Measurements from ENCODE around the gene CD53. TPM values are rescaled to one million over a fixed set of nuclear protein-coding genes. Genes with fewer than 3 reads are reported as not detected.

Gene CD53
- total and polyA plus RNA-seq, 9 of the 15 experiments (the other 6 are each of a cell fraction or from before 2014, with no cell fraction given) = 63.5 to 220 (median 131) TPM

DNA sequence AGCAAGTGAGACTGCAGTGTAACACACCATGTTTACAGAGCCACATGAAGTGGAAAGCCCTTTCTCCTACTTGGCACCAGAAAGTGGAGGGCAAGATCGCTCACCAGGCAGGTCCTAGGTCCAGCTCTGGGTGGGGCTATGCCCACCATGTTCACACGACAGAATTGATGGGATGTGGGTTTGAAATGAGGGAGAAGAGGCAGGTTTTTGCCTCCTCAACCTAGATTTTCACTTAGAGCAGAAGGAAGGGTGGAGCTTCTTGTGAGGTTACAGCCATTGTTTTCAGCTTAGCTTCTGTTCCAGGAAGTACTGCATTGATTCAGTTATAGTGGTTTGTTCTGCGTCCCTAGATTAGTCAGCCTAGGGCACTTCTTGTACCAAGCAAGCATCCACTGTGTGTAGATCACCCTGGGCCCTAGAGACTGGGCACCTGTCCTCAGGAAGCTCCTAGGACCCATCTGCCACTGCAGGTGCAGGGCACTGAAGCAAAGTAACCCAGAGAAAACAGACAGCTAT, 2.3 kb downstream of the CD53 start (continued):
- no peak for TF ChIP-seq FOS (IDR thresholded peaks at IDR 0.05; ENCODE audit: extremely low read depth, insufficient read length)
- 0 out of 2 replicates have a peak, but pooled peaks have one; percentile 64 for TF ChIP-seq ZNF583 (CRISPR knock-in tag; IDR thresholded peaks at IDR 0.05)
- no peak for TF ChIP-seq ZBTB1 (CRISPR knock-in tag; IDR thresholded peaks at IDR 0.05; ENCODE audit: borderline replicate concordance, low read depth)
- TF ChIP-seq BRD4 (IDR thresholded peaks at IDR 0.05) = no peak
- no peak for TF ChIP-seq ARID2 (IDR thresholded peaks at IDR 0.05)
- no peak for TF ChIP-seq KAT2B (IDR thresholded peaks at IDR 0.05; ENCODE audit: low read depth, low read length)
- peak; percentile 16; the same call in 1 of the 2 replicates for TF ChIP-seq CBFA2T3 (IDR thresholded peaks at IDR 0.05)
- no peak for TF ChIP-seq CREB1 (IDR thresholded peaks at IDR 0.05)
- TF ChIP-seq CREB1 (CRISPR knock-in tag; IDR thresholded peaks at IDR 0.05) = no peak
- no peak for TF ChIP-seq ZFPM2 (CRISPR knock-in tag; IDR thresholded peaks at IDR 0.05)
- TF ChIP-seq ZNF124 (CRISPR knock-in tag; IDR thresholded peaks at IDR 0.05) = no peak
- TF ChIP-seq ZC3H8 (IDR thresholded peaks at IDR 0.05) = no peak
- TF ChIP-seq HIVEP1 (CRISPR knock-in tag; IDR thresholded peaks at IDR 0.05) = 0 out of 2 replicates have a peak, but pooled peaks have one; percentile 63
- TF ChIP-seq EWSR1 (IDR thresholded peaks at IDR 0.05; ENCODE audit: borderline replicate concordance, low read depth, partially characterized antibody) = no peak
- TF ChIP-seq, protein P1, sequence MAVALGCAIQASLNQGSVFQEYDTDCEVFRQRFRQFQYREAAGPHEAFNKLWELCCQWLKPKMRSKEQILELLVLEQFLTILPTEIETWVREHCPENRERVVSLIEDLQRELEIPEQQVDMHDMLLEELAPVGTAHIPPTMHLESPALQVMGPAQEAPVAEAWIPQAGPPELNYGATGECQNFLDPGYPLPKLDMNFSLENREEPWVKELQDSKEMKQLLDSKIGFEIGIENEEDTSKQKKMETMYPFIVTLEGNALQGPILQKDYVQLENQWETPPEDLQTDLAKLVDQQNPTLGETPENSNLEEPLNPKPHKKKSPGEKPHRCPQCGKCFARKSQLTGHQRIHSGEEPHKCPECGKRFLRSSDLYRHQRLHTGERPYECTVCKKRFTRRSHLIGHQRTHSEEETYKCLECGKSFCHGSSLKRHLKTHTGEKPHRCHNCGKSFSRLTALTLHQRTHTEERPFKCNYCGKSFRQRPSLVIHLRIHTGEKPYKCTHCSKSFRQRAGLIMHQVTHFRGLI (CRISPR knock-in tag; IDR thresholded peaks at IDR 0.05) = no peak
- no peak for TF ChIP-seq SAP30 (IDR thresholded peaks at IDR 0.05; ENCODE audit: borderline replicate concordance, insufficient read depth, low read depth, low read length, poor library complexity, severe bottlenecking)
- TF ChIP-seq GABPA (tag; conservative IDR thresholded peaks at IDR 0.05; ENCODE audit: low read depth) = 0 out of 2 replicates have a peak, but pooled peaks have one; percentile 27
- TF ChIP-seq NCOA1 (IDR thresholded peaks at IDR 0.05; ENCODE audit: low read depth) = no peak
- TF ChIP-seq, protein P2, sequence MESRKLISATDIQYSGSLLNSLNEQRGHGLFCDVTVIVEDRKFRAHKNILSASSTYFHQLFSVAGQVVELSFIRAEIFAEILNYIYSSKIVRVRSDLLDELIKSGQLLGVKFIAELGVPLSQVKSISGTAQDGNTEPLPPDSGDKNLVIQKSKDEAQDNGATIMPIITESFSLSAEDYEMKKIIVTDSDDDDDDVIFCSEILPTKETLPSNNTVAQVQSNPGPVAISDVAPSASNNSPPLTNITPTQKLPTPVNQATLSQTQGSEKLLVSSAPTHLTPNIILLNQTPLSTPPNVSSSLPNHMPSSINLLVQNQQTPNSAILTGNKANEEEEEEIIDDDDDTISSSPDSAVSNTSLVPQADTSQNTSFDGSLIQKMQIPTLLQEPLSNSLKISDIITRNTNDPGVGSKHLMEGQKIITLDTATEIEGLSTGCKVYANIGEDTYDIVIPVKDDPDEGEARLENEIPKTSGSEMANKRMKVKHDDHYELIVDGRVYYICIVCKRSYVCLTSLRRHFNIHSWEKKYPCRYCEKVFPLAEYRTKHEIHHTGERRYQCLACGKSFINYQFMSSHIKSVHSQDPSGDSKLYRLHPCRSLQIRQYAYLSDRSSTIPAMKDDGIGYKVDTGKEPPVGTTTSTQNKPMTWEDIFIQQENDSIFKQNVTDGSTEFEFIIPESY (CRISPR knock-in tag; IDR thresholded peaks at IDR 0.05) = no peak
- no peak for TF ChIP-seq HMGN3 (IDR thresholded peaks at IDR 0.05; ENCODE audit: borderline replicate concordance, extremely low read depth, insufficient read length, low read depth, low read length)
- no peak for TF ChIP-seq POLR2H (tag; IDR thresholded peaks at IDR 0.05; ENCODE audit: low read depth)
- no peak for TF ChIP-seq IRF2 (CRISPR knock-in tag; IDR thresholded peaks at IDR 0.05)
- no peak for TF ChIP-seq GTF2A2 (tag; IDR thresholded peaks at IDR 0.05)
- no peak for TF ChIP-seq COPS2 (conservative IDR thresholded peaks at IDR 0.05)
- TF ChIP-seq, protein P3, sequence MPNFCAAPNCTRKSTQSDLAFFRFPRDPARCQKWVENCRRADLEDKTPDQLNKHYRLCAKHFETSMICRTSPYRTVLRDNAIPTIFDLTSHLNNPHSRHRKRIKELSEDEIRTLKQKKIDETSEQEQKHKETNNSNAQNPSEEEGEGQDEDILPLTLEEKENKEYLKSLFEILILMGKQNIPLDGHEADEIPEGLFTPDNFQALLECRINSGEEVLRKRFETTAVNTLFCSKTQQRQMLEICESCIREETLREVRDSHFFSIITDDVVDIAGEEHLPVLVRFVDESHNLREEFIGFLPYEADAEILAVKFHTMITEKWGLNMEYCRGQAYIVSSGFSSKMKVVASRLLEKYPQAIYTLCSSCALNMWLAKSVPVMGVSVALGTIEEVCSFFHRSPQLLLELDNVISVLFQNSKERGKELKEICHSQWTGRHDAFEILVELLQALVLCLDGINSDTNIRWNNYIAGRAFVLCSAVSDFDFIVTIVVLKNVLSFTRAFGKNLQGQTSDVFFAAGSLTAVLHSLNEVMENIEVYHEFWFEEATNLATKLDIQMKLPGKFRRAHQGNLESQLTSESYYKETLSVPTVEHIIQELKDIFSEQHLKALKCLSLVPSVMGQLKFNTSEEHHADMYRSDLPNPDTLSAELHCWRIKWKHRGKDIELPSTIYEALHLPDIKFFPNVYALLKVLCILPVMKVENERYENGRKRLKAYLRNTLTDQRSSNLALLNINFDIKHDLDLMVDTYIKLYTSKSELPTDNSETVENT (CRISPR knock-in tag; IDR thresholded peaks at IDR 0.05) = 0 out of 2 replicates have a peak, but pooled peaks have one; percentile 22
- TF ChIP-seq ZNF764 (CRISPR knock-in tag; IDR thresholded peaks at IDR 0.05; ENCODE audit: low read depth) = 0 out of 2 replicates have a peak, but pooled peaks have one; percentile 23

Data from K562 (cell line).